Erythroblast (primary cell): ENCODE data around the gene IMPG2.

Source experiments
- GATA1 ChIP-seq: IDR thresholded peaks from 2 replicates; pipeline ENCODE4 v1.6.1; 2011; ENCODE audit warnings: low read depth, mild to moderate bottlenecking, control low read depth, low read length, moderate library complexity
- POLR2A ChIP-seq: IDR thresholded peaks from 2 replicates; pipeline ENCODE4 v1.6.1; 2011; ENCODE audit warnings: mild to moderate bottlenecking, low read length

- TF ChIP-seq POLR2A = no peak
- no peak for TF ChIP-seq GATA1
Observed at GRCh38 chr3:101270149-101270548, 50.2 kb downstream of the IMPG2 start.
